ENCODE results near the gene SCRN1. TPM values are rescaled to one million over a fixed set of nuclear protein-coding genes. Genes with fewer than 3 reads are reported as not detected.

SCRN1 gene, protein sequence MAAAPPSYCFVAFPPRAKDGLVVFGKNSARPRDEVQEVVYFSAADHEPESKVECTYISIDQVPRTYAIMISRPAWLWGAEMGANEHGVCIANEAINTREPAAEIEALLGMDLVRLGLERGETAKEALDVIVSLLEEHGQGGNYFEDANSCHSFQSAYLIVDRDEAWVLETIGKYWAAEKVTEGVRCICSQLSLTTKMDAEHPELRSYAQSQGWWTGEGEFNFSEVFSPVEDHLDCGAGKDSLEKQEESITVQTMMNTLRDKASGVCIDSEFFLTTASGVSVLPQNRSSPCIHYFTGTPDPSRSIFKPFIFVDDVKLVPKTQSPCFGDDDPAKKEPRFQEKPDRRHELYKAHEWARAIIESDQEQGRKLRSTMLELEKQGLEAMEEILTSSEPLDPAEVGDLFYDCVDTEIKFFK
- polyA plus RNA-seq (ENCODE audit: insufficient read length in 12 of 12), result 10 to 100 TPM in 11 of 12 donors, not detected in 1; 28.1 to 52.6 (median 39.3) TPM
- long read RNA-seq, donor 1, full-length matches to known transcripts, result 5 of 5 reads
- long read RNA-seq, donor 1, partial matches to known transcripts, result 0 of 5 reads
- long read RNA-seq, donor 1, other reads (novel, unspliced or antisense), result 0 of 5 reads
- long read RNA-seq, donor 2, full-length matches to known transcripts, result 9 of 9 reads
- long read RNA-seq, donor 2, partial matches to known transcripts, result 0 of 9 reads
- long read RNA-seq, donor 2, other reads (novel, unspliced or antisense), result 0 of 9 reads
- long read RNA-seq, donor 3, full-length matches to known transcripts, result 4 of 4 reads
- long read RNA-seq, donor 3, partial matches to known transcripts, result 0 of 4 reads
- long read RNA-seq, donor 3, other reads (novel, unspliced or antisense), result 0 of 4 reads
- long read RNA-seq, donor 4, full-length matches to known transcripts, result 5 of 5 reads
- long read RNA-seq, donor 4, partial matches to known transcripts, result 0 of 5 reads
- long read RNA-seq, donor 4, other reads (novel, unspliced or antisense), result 0 of 5 reads
- long read RNA-seq, donor 5, full-length matches to known transcripts, result 15 of 15 reads
- long read RNA-seq, donor 5, partial matches to known transcripts, result 0 of 15 reads
- long read RNA-seq, donor 5, other reads (novel, unspliced or antisense), result 0 of 15 reads
- long read RNA-seq, donor 6, full-length matches to known transcripts, result 11 of 11 reads
- long read RNA-seq, donor 6, partial matches to known transcripts, result 0 of 11 reads
- long read RNA-seq, donor 6, other reads (novel, unspliced or antisense), result 0 of 11 reads
- long read RNA-seq, donor 7, full-length matches to known transcripts, result 6 of 6 reads
- long read RNA-seq, donor 7, partial matches to known transcripts, result 0 of 6 reads
- long read RNA-seq, donor 7, other reads (novel, unspliced or antisense), result 0 of 6 reads
- long read RNA-seq, donor 8, full-length matches to known transcripts, result 14 of 14 reads
- long read RNA-seq, donor 8, partial matches to known transcripts, result 0 of 14 reads
- long read RNA-seq, donor 8, other reads (novel, unspliced or antisense), result 0 of 14 reads
- long read RNA-seq, donor 9, full-length matches to known transcripts, result 5 of 5 reads
- long read RNA-seq, donor 9, partial matches to known transcripts, result 0 of 5 reads
- long read RNA-seq, donor 9, other reads (novel, unspliced or antisense), result 0 of 5 reads
- long read RNA-seq, donor 10, full-length matches to known transcripts, result 9 of 9 reads
- long read RNA-seq, donor 10, partial matches to known transcripts, result 0 of 9 reads
- long read RNA-seq, donor 10, other reads (novel, unspliced or antisense), result 0 of 9 reads
- long read RNA-seq, donor 11, full-length matches to known transcripts, result 9 of 9 reads
- long read RNA-seq, donor 11, partial matches to known transcripts, result 0 of 9 reads
- long read RNA-seq, donor 11, other reads (novel, unspliced or antisense), result 0 of 9 reads

DNA sequence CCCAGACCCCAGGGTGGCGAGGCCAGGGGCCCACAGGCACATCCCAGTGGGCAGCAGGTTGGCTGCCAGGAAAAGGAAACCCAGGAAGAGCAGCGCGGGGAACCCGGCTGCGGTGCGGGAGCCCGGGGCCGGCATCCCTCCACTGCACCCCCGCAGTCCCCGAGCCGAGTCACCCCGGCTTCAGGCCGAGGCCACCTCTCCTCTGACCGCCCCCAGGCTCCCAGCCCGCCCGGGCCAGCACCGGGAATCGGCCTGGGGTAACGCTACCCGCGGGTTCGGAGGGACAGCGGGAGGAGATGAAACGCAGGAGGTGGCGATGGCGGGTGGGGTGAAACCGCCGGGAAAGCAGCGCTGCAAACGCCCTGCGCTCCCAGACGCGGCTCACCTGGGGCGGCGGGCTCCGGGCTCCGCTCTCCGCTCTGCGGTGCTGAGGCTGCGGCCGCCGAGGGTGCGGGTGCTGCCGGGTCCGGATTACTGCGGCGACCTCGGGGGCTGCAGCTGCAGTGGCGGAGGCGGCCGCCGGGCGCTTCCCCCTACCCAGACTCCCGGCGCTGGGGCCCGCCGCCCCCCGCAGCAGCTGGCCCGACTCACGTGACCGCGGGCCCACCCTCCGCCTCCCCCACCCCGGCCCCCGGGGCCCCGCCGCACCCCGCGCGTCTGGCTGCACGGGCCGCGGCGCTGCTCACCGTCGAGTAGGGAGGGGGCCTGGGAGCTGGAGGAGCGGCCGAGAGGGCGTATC, at the start of gene SCRN1:
TSS of gene SCRN1 (minus strand) at position 545 of the 739 bp plus-strand sequence. CDS start 20,734 bp downstream, outside the sequence.
- DNase-seq, result peak; percentile 43

DNA sequence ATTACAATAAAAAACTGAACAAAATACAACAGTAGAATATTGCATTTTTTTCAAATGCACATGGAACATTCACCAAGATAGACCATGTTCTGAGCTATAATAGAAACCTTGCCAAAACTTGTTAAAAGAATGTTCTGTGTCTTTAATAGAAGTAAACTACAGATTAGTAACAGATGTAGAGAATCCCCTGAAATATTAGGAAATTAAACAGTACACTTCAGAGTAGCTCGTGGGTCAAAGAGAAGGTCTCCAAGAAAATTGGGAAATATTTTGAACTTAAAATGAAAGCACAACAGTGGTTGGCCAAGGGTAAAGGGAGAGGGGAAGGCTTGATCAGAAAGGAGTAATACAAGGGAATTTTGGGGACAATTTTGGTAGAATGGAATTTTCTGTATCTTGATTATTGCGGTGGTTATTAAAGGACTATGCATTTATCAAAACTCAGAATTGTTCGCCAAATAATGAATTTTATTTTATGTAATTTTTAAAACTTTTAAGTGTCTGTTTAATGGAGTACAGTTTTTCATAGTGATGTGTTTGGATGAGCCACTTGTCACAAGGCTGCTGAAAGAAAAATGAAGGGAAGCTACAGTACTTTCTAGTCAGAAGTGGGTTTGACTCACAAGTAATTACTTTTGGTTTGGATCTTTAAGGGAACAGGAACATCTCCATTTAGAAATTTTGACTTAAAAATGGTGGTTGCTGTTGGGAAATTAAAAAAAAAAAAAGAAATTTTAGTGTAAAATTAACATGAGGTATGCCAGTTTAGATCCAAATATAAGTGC, 48.8 kb upstream of the SCRN1 start:
- no peak for DNase-seq

DNA sequence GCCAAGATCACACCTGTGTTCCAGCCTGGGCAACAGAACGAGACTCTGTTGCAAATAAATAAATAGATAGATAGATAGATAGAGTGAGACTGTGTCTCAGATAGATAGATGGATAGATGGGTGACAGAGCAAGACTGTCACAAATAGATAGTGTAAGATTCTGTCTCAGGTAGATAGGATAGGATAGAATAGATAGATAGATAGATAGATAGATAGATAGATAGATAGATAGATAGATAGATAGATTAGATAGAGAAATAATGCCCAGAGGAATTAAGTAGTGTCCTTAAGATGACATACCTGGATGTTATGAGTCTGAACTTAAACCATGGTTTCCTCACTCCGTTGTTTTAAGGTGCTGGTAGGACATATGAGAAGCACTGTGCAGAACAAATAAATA, 46.6 kb upstream of the SCRN1 start:
- no peak for DNase-seq

DNA sequence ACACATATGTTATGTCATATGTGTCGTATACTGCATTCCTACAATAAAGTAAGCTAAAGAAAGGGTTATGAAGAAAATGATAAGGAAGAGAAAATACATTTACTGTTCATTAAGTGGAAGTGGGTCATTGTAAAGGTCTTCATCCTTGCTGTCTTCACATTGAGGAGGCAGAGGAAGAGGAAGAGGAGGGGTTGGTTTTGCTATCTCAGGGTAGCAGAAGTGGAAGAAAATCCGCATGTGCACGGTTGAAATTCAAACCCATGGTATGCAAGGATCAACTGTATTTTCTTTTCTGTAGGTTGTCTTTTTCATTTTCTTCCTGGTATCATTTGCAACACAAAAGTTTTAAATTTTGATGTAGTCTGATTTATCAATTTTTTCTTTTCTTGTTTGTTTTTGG, 44.9 kb upstream of the SCRN1 start:
- DNase-seq, result no peak

DNA sequence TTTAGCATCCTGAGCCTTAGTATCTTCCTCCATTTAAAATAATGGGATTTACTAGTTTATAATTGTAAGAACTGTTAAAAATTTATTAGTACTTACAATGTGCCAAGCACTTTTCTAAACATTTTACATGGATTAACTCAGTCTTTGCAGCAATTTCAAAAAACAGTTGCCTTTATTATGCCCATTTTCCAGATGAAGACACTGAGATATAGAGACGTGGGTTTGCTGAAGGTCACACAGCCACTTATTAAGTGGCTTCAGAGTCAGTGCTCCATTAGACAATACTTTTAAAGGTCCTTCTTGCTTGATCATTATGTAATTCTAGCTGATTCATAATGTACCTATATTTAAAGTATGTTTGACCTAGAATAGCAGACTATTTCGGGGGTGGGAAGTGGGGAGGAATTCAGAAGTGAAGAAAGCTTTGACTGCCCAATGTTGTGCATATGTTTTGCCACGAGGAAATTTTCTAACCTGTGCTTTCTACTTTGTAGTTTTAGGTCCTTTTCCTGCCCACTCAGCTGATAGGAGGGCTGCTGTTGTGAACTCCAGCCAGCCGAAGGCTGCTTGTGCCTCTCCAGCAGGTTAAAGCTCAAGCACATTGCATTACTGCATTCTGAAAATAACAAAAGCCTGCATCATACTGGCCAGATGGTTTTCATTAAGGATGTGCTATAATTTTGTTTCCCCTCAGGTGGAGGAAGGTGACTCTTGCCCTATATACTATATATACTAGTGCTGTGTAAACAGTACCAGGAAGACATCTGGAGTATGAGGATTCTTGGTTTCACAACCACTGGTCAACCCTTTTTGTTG, 42.9 kb upstream of the SCRN1 start:
- no peak for DNase-seq

DNA sequence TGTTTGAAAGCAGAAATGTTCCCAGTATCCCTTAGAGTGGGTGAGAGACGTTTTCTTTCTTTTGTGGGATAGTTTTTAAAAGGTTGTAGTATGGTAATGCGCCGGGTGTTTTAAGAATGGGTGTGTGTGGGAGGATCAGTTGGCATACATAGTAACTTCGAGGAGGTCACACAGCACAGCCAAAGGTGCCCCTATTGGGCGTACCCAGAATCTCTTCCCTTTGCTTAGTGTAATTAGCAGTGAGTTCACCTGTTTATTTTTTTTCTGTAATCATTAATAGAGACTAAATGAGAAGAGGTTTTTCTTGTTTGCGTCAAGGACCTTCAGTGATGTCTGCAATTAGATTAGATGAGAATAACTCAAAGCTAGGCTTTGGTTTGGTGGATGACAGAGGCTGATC, 40.1 kb upstream of the SCRN1 start:
- no peak for DNase-seq

DNA sequence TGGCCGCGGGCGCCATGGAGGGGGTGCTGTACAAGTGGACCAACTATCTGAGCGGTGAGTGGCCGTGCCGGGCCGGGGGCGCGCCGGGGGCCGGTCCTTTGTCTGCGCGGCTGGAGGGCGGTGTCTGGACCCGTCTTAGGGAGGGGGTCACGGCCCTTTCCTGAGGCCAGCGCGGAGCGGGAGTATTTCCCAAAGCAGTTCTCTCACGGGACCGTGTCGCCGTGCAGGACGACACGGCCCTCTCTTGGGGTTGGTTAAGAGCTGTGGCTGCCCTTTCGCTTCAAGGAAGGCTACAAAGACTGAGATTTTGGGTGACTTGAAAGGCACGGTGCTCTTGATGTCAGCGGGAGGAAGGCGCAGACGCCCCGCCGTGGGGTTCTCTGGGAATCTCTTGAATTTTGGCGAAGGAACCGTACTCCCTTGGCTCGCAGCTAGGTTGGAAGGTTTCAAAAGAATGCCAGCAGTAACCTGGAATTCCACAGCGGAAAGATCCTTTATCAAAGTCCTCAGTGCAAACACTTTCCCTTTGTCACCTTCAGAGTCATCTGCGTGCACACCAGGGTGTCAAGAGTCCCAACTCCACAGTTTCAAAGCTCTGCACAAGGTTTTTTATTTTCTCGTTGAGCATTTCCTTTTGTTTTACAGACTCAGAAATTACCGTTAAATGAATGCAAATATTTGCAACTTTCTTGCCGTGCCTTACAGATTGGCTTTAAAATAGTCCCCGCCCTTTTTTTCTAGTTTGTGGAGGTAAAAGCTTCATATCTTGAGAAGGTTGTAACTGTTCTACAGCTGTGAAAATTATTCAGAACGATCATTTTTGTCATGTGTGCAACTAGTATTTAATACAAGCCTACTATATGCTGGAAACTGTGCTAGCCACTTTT, 39.4 kb upstream of the SCRN1 start:
- DNase-seq, result peak; percentile 51

DNA sequence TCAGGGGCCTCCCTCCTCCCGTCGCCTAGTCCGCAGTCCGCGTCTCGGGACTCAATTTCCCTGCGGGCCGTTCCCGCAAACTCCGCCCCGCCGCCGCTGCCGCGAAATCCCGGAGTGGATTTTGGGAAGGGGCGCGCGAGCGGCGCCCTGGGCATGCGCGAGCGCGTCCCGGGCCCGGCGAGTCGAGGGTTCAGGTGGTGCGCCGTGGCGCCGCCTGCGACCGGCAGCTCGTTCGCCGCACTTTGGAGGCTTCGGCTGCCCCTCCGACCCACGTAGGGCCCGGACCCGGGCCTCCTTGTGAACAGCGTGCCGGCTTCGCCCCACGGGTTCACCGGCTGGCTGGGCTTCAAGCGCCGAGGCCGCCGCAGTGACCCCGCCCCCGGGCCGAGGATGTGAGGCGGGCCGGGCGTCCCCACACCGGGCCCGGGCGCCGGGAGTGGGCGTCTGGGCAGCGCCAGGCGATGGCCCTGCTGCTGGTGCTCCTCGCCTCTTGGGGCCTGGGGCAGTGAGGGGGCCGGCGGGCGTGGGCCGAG, 38.7 kb upstream of the SCRN1 start, which contains the start of gene PLEKHA8:
TSS of gene PLEKHA8 (plus strand) at position 197 of the 533 bp plus-strand sequence. CDS start 351 bp downstream, outside the sequence.
- peak; percentile 92 for DNase-seq

DNA sequence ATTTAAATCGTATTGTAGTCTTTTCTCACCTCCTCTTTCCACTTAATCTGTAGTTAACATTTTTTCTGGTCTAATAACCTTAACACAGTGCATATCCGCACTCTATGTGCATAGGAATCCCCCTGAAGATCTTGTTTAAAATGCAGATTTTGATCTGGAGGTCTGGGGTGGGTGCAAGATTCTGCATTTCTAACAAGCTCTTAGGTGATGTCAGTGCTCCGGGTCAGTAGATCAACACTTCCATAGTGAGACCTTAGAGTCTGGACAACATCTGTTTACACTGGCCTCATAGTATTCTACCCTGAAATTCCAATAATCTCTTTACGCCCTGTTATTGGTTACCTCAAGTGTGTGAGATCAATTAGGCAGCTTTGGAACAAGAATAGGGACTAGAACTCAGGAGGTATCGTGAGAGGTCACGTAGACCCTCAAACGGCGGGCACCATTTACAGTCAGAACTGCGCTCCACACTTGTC, 38.2 kb upstream of the SCRN1 start:
- DNase-seq, result no peak

DNA sequence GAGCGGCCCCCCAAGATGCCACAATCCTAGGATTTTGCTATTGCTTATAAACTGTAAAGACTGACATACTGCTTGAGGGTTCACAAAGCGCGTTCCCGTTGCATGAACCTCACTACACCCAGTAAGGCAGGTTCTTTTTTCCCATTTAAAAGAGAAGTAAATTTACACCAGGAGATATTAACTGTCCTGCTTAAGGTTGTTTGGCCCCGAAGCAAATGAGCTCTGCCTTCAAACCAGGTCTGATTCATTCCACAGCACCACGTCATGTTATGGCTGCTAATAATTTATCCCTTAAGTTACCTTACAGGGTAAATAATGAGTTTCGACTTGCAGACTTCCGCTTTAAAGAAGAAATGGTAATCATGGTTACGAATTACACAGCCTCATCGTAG, 37.5 kb upstream of the SCRN1 start:
- no peak for DNase-seq

DNA sequence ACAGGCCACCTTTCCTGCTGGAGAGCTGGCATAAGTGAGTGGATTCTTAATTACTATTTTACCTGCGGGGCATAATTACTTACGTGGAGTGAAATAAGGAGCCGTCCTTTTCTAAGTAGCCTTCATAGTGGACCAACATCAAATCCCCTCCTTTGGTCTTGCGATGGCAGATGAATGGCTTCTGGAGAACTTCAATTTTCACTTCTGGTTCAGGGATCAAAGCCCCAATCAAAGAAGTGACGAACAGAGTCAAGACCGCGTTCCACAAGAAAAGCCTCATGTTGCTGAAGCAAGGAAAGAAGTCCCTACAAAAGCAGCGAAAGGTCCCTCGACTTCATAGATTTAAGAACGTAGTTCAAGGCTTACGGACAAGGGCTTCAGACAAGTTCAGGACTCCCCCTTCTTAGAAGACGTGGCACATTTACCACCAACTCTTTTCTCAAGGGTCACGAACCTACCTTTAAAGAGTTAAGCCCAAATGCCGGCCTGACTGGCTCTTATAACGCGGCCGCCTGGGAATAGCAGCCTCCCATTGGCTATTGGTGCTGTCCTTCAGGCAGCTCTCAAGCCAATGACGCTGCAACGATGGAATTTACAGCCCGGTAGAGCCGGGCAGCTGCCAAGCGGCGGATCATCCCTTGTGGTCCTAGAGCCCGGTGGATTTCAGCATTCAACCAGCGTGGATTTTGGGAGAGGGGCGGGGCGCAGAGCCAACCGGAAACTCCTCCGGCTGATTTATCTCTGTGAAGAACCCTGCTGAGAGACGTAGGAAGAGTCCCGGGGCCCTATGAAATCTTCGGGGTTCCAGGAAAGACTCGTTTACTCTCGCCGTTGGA, 36.8 kb upstream of the SCRN1 start, which contains the start of gene FKBP14:
TSS of gene FKBP14 (minus strand) at position 474 of the 836 bp plus-strand sequence. CDS start at position 280, 194 bp downstream.
- DNase-seq, result peak; percentile 99

DNA sequence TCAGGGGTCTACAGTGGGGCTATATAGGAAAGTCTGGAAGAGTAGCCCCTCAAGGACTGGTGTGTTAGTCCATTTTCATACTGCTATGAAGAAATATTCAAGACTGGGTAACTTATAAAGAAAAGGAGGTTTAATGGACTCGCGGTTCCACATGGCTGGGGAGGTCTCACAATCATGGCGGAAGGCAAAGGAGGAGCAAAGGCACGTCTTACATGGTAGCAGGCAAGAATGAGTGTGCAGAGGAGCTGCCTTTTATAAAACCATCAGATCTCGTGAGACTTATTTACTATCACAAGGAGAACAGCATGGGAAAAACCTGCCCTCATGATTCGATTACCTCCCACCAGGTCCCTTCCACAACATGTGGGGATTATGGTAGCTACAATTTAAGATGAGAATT, 33.9 kb upstream of the SCRN1 start:
- DNase-seq, result no peak

DNA sequence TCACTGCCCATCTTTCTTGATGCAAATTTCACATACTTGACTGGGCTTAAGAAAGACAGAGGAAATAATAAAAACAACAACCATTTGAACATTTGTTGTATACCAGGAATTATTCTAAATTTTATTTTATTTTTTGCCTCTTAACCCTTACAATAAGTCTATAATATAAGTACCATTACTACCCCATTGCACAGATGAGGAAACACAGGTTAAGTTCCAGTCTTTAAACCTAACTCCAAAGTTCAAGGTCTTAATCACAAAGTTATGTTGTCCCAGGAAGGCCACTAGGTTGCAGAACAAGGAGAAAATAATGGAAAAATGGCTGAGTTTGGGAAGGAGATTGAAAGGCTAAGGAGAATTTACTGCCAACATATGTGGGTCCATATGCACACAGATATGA, 33.4 kb upstream of the SCRN1 start:
- DNase-seq, result no peak

DNA sequence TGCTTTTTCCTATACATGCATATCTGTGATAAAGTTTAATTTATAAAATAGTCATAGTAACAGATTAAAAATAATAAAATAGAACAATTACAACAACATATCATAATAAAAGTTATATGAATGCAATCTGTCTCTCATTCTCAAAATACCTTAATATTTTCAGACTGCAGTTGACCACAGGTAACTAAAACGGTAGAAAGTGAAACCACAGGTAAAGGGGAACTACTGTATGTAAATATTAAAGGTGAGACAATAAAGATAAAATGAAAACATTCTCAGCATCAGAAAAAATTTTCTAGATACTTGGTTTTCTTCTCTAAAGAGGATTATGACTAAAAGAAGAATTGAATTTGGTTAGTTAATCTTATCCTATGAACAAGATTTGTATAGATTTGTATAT, 30.9 kb upstream of the SCRN1 start:
- DNase-seq, result no peak

DNA sequence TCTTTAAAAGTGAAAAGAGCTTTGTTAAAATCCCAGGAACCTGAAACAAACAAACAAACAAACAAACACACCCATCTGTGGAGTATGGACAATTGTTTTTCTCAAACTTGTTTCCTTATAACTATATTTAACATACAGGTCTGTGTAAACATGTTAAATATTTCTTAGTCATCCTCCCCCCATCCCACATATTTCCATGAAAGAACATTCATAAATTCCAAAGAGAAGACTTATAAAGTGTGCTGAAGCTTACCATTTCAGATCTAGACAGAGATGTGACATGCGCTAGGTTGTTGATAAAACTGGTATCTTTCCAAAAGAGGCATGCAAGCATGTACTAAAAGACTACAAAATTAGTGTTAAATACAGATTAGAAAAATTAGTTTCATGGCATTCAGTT, 30.4 kb upstream of the SCRN1 start:
- DNase-seq, result no peak
